Activated B cell treated with CpG ODN at 0.5 μM for 24 hours (primary cell): ENCODE results near the gene MCUR1. TPM values are rescaled to one million over a fixed set of nuclear protein-coding genes. Genes with fewer than 3 reads are reported as not detected.
A peak's percentile ranks its signal among the peaks of the same experiment; 100 is the strongest.

Experiments
- ATAC-seq: fragments of 200-7000 bp; cut with Tn5 transposase; one replicate; pipeline ENCODE4 v1.10.0; 2021; ENCODE audit warnings: low read depth, mild to moderate bottlenecking, moderate library complexity
- CTCF ChIA-PET: fragments of 350-600 bp; sonication (Branson Sonifier 250); formaldehyde crosslinking; loops from one replicate; lab custom pipeline; 2021; ENCODE audit warnings: antibody characterized with exemption; lab: Charles Lee
- POLR2A ChIA-PET: fragments of 350-600 bp; sonication (Branson Sonifier 250); formaldehyde crosslinking; loops from one replicate; lab custom pipeline; 2021; ENCODE audit warnings: antibody characterized with exemption; lab: Charles Lee
- DNase-seq: peaks from one replicate; pipeline ENCODE4 v3.0.0; 2022
- H3K27ac Mint-ChIP-seq: one replicate; pipeline ENCODE4 v1.8.0; 2020; ENCODE audit warnings: mixed read lengths
- H3K27me3 Mint-ChIP-seq: one replicate; pipeline ENCODE4 v1.8.0; 2021; ENCODE audit warnings: mixed read lengths
- H3K36me3 Mint-ChIP-seq: one replicate; pipeline ENCODE4 v1.8.0; 2021; ENCODE audit warnings: low read depth, mixed read lengths
- H3K4me1 Mint-ChIP-seq: one replicate; pipeline ENCODE4 v1.8.0; 2021; ENCODE audit warnings: mixed read lengths
- H3K4me3 Mint-ChIP-seq: one replicate; pipeline ENCODE4 v1.8.0; 2020; ENCODE audit warnings: mild to moderate bottlenecking, mixed read lengths
- H3K9me3 Mint-ChIP-seq: one replicate; pipeline ENCODE4 v1.8.0; 2020; ENCODE audit warnings: mixed read lengths
- CTCF ChIP-seq: fragments of 200-600 bp; IDR thresholded peaks from one replicate; pipeline ENCODE4 v1.8.0; 2022; ENCODE audit warnings: antibody characterized with exemption, mild to moderate bottlenecking
- intact Hi-C: fragments of 100-400 bp; cut with micrococcal nuclease; formaldehyde crosslinking; loops from one replicate; pipeline ENCODE4 v1.15.1; 2024
- total RNA-seq: library from RNA; stranded (reverse); gene quantifications from 2 replicates; pipeline ENCODE4 v1.2.3, GENCODE V29; 2022

Gene MCUR1
- total RNA-seq, 1 donor from 2014 or later = 13.6 TPM

- no peaks in the 10 kb centered on the region for H3K9me3 Mint-ChIP-seq
- peaks cover 37% of the 10 kb centered on the region for H3K36me3 Mint-ChIP-seq
- H3K4me1 Mint-ChIP-seq = peaks cover 21% of the 10 kb centered on the region
- H3K27ac Mint-ChIP-seq = no peak overlapping the region
- intact Hi-C loops = no loop called here
- ChIA-PET POLR2A (no interaction called here), CTCF (no interaction called here)
- TF ChIP-seq CTCF = no peak
- H3K4me3 Mint-ChIP-seq = no peak overlapping the region
- no peak for ATAC-seq
- DNase-seq = no peak
- no peaks in the 10 kb centered on the region for H3K27me3 Mint-ChIP-seq
Measured at GRCh38 chr6:13807696-13808095, 6.7 kb downstream of the MCUR1 start.

- ATAC-seq (no peak), DNase-seq (no peak)
- no peaks in the 10 kb centered on the region for H3K9me3 Mint-ChIP-seq
- no peak overlapping the region for H3K4me3 Mint-ChIP-seq
- no peaks in the 10 kb centered on the region for H3K4me1 Mint-ChIP-seq
- ChIA-PET POLR2A (no interaction called here), CTCF (no interaction called here)
- intact Hi-C loops = no loop called here
- peaks cover 55% of the 10 kb centered on the region for H3K36me3 Mint-ChIP-seq
- H3K27me3 Mint-ChIP-seq = no peaks in the 10 kb centered on the region
- H3K27ac Mint-ChIP-seq = no peak overlapping the region
- no peak for TF ChIP-seq CTCF
Measured at GRCh38 chr6:13803581-13803980, 10.8 kb downstream of the MCUR1 start.

GRCh38 chr6:13800615-13801014 is 13.7 kb downstream of the MCUR1 start:
- ATAC-seq (no peak), DNase-seq (no peak)
- no peak for TF ChIP-seq CTCF
- no peaks in the 10 kb centered on the region for H3K9me3 Mint-ChIP-seq
- POLR2A ChIA-PET = no interaction called here
- no peaks in the 10 kb centered on the region for H3K27me3 Mint-ChIP-seq
- H3K4me3 Mint-ChIP-seq = no peak overlapping the region
- H3K4me1 Mint-ChIP-seq = no peaks in the 10 kb centered on the region
- H3K36me3 Mint-ChIP-seq = peaks cover 46% of the 10 kb centered on the region
- intact Hi-C loops = no loop called here
- CTCF ChIA-PET = no interaction called here
- H3K27ac Mint-ChIP-seq = no peak overlapping the region

GRCh38 chr6:13796781-13797180 is 17.6 kb downstream of the MCUR1 start:
- CTCF ChIA-PET = interaction anchor here (1.0 to 3.2 kb wide), 2 partner anchors 78 to 270 kb away, joined by 3 to 12 read pairs; no protein-coding TSS in a partner anchor
- intact Hi-C loops = loop anchor here (5.0 to 10.0 kb wide), 2 partner anchors 1698 to 1826 kb away; no protein-coding TSS in a partner anchor
- TF ChIP-seq CTCF = no peak
- no peaks in the 10 kb centered on the region for H3K9me3 Mint-ChIP-seq
- no peak overlapping the region for H3K27ac Mint-ChIP-seq
- H3K27me3 Mint-ChIP-seq = no peaks in the 10 kb centered on the region
- H3K4me1 Mint-ChIP-seq = peaks cover 7% of the 10 kb centered on the region
- POLR2A ChIA-PET = interaction anchor here (0.7 to 1.3 kb wide), 2 partner anchors 17 to 128 kb away, joined by 3 to 6 read pairs; partner anchors contain the start of gene MCUR1
- H3K36me3 Mint-ChIP-seq = peaks cover 38% of the 10 kb centered on the region
- ATAC-seq (no peak), DNase-seq (no peak)
- H3K4me3 Mint-ChIP-seq = no peak overlapping the region

GRCh38 chr6:13795041-13795750 is 19.2 kb downstream of the MCUR1 start:
- H3K9me3 Mint-ChIP-seq = no peaks in the 10 kb centered on the region
- no peak overlapping the region for H3K4me3 Mint-ChIP-seq
- peaks cover 7% of the 10 kb centered on the region for H3K4me1 Mint-ChIP-seq
- H3K27ac Mint-ChIP-seq = no peak overlapping the region
- no peaks in the 10 kb centered on the region for H3K27me3 Mint-ChIP-seq
- DNase-seq (peak; percentile 57), ATAC-seq (peak; percentile 98)
- POLR2A ChIA-PET = interaction anchor here (0.6 to 1.3 kb wide), 3 partner anchors 19 to 1889 kb away, joined by 3 read pairs; partner anchors contain the start of gene MCUR1
- CTCF ChIA-PET = interaction anchor here (0.7 to 3.2 kb wide), 11 partner anchors 12 to 1828 kb away, joined by 3 to 12 read pairs (median 3); partner anchors contain the start of gene NOL7
- H3K36me3 Mint-ChIP-seq = peaks cover 35% of the 10 kb centered on the region
- TF ChIP-seq CTCF = peak; percentile 68
- intact Hi-C loops = loop anchor here (1.0 to 10.0 kb wide), 10 partner anchors 18 to 1827 kb away; partner anchors contain the start of gene SIRT5
